GM10266 (cell line): ENCODE measurements around the gene NPRL2.

ENCODE experiments used
- DNase-seq: peaks from one replicate; pipeline ENCODE4 v3.0.0; 2012; ENCODE audit errors: extremely low spot score
- CTCF ChIP-seq: IDR thresholded peaks from 2 replicates; pipeline ENCODE4 v1.5.1; 2012; ENCODE audit warnings: mild to moderate bottlenecking, low read depth; ENCODE audit not compliant: control insufficient read depth, insufficient read depth; ENCODE audit errors: missing control alignments

Gene NPRL2

DNA sequence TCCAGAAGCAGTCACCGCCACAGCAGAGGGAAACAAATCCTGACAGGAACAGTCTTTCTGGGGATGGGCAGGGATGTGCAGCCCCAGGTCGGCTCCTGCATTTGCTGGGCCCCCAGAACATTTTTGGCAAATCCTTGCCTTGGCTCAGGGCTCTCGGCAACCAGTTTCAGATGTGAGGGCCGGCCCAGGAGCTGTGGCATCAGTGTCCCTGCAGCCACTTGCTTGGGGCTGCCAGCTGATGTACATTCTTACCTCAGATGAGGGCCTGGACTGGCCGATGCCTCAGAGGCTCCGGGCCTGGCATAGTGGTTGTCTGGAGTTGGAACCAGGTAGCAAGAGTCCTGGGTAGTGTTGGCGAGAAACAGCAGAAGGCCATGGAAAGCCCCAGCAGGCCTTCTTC lies 4.3 kb upstream of the NPRL2 start:
- TF ChIP-seq CTCF, result no peak

GRCh38 chr3:50354186-50354764 lies 3.7 kb upstream of the NPRL2 start:
- TF ChIP-seq CTCF, result no peak

More for the DNA sequence above, 4.3 kb upstream of the NPRL2 start:
- DNase-seq, result no peak

DNA sequence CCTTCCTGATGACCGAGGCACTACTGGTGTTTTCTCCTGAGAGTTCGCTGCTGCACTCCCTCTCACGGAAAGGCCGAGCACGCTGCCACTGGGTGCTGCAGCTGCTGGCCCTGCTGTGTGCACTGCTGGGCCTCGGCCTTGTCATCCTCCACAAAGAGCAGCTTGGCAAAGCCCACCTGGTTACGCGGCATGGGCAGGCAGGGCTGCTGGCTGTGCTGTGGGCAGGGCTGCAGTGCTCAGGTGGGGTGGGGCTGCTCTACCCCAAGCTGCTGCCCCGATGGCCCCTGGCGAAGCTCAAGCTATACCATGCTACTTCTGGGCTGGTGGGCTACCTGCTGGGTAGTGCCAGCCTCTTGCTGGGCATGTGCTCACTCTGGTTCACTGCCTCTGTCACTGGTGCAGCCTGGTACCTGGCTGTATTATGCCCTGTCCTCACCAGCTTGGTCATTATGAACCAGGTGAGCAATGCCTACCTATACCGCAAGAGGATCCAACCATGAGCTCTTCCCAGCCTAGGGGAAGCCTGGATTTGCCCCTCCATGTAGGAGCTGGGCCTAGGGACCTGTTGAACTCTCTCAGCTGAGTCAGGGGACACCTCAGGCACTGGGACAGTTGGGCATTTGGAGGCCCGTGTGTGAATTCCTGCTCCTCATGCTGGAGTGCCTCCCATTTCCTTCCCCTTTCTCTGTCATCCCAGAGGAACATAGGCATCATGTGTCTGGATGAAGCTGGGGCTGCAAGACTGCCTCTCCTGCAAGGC lies 2.9 kb upstream of the NPRL2 start:
- TF ChIP-seq CTCF, result no peak
- DNase-seq, result no peak

More at GRCh38 chr3:50354186-50354764, 3.7 kb upstream of the NPRL2 start:
- DNase-seq, result no peak

GRCh38 chr3:50352781-50353180 lies 2.2 kb upstream of the NPRL2 start:
- DNase-seq, result no peak
- TF ChIP-seq CTCF, result no peak

DNA sequence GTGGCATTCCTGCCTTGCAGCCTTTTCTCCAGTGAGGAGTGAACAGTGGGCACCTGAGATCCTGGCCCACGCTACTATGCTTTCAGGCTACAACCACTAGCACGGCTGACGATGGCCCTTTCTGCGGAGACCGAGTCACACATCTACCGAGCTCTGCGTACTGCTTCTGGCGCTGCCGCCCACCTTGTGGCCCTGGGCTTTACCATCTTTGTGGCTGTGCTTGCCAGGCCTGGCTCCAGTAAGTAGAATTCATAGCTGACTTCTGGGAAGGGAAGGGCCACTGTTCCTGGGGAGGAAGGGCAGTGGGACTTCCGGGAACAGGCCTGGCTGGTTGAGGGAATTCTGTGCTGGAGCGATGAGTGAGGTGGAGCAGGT lies 735 bp upstream of the NPRL2 start:
- DNase-seq, result no peak
- TF ChIP-seq CTCF, result no peak

DNA sequence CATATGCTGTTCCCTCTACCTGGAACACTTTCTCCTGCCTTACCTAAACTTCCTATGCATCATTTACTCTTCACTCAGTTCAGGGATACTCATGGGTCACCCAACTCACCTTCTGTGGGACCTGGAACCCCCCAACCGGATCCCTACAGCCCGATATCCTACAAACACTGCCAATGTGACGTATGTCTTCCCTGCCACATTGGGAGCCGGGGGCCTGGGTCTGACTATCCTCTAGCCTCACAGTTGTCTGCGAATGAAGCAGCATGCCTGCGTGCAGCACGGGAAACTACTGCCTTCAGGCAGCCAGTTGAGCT lies 405 bp downstream of the NPRL2 start:
- no peak for DNase-seq
- TF ChIP-seq CTCF, result no peak

- TF ChIP-seq CTCF, result peak; percentile 66
- DNase-seq, result no peak
Measured at GRCh38 chr3:50347187-50347813, 3.3 kb downstream of the NPRL2 start.
